ENCODE data around the gene ZNF423.

ZNF423 gene

GRCh38 chr16:49712542-49712941 is 143.4 kb downstream of the ZNF423 start:
- no peak overlapping the region for H3K4me3 ChIP-seq (ENCODE audit: low read depth, low read length, poor library complexity, severe bottlenecking)
- H3K27me3 ChIP-seq (ENCODE audit: insufficient read depth, low read length) = no peaks in the 10 kb centered on the region
- no peaks in the 10 kb centered on the region for H3K9me2 ChIP-seq (ENCODE audit: low read depth, low read length)
- TF ChIP-seq EZH2 (IDR thresholded peaks at IDR 0.05; ENCODE audit: borderline replicate concordance, low read length) (no peak), CTCF (IDR thresholded peaks at IDR 0.05; ENCODE audit: low read length) (no peak)
- H3K9me3 ChIP-seq (ENCODE audit: low read length) = no peaks in the 10 kb centered on the region
- H3K9ac ChIP-seq (ENCODE audit: low read length) = no peak overlapping the region
- H3K27ac ChIP-seq (ENCODE audit: low read depth, low read length, poor library complexity, severe bottlenecking) = no peak overlapping the region
- H2AFZ ChIP-seq (ENCODE audit: low read length) = no peak overlapping the region
- H3K36me3 ChIP-seq (ENCODE audit: insufficient read depth, low read length) = no peaks in the 10 kb centered on the region
- no peaks in the 10 kb centered on the region for H3K79me2 ChIP-seq (ENCODE audit: insufficient read depth, low read length)
- H3F3A ChIP-seq (ENCODE audit: insufficient read depth, low read length) = no peaks in the 10 kb centered on the region
- no peaks in the 10 kb centered on the region for H4K20me1 ChIP-seq (ENCODE audit: insufficient read depth, low read length)
- no peak overlapping the region for H3K4me2 ChIP-seq (ENCODE audit: low read length)
- H3K4me1 ChIP-seq (ENCODE audit: insufficient read depth, low read length, severe bottlenecking) = no peaks in the 10 kb centered on the region

- Histone ChIP-seq H3K9me2 (ENCODE audit: low read depth, low read length) (no peaks in the 10 kb centered on the region), H3K79me2 (ENCODE audit: insufficient read depth, low read length) (no peaks in the 10 kb centered on the region), H4K20me1 (ENCODE audit: insufficient read depth, low read length) (no peaks in the 10 kb centered on the region), H3F3A (ENCODE audit: insufficient read depth, low read length) (no peaks in the 10 kb centered on the region), H3K4me2 (ENCODE audit: low read length) (no peak overlapping the region), H3K9ac (ENCODE audit: low read length) (no peak overlapping the region), H3K27me3 (ENCODE audit: insufficient read depth, low read length) (no peaks in the 10 kb centered on the region), H3K4me1 (ENCODE audit: insufficient read depth, low read length, severe bottlenecking) (no peaks in the 10 kb centered on the region), H3K36me3 (ENCODE audit: insufficient read depth, low read length) (no peaks in the 10 kb centered on the region), H2AFZ (ENCODE audit: low read length) (no peak overlapping the region), H3K4me3 (ENCODE audit: low read depth, low read length, poor library complexity, severe bottlenecking) (no peak overlapping the region), H3K27ac (ENCODE audit: low read depth, low read length, poor library complexity, severe bottlenecking) (no peak overlapping the region), H3K9me3 (ENCODE audit: low read length) (no peaks in the 10 kb centered on the region)
- TF ChIP-seq CTCF (IDR thresholded peaks at IDR 0.05; ENCODE audit: low read length) = no peak
- no peak for TF ChIP-seq EZH2 (IDR thresholded peaks at IDR 0.05; ENCODE audit: borderline replicate concordance, low read length)
Measured at GRCh38 chr16:49712106-49712505, 143.8 kb downstream of the ZNF423 start.

- no peaks in the 10 kb centered on the region for H3K9me2 ChIP-seq (ENCODE audit: low read depth, low read length)
- H3K27ac ChIP-seq (ENCODE audit: low read depth, low read length, poor library complexity, severe bottlenecking) = no peak overlapping the region
- H3K36me3 ChIP-seq (ENCODE audit: insufficient read depth, low read length) = no peaks in the 10 kb centered on the region
- H3K79me2 ChIP-seq (ENCODE audit: insufficient read depth, low read length) = no peaks in the 10 kb centered on the region
- no peak overlapping the region for H3K4me3 ChIP-seq (ENCODE audit: low read depth, low read length, poor library complexity, severe bottlenecking)
- H2AFZ ChIP-seq (ENCODE audit: low read length) = no peak overlapping the region
- H3K9ac ChIP-seq (ENCODE audit: low read length) = no peak overlapping the region
- TF ChIP-seq EZH2 (IDR thresholded peaks at IDR 0.05; ENCODE audit: borderline replicate concordance, low read length) (no peak), CTCF (IDR thresholded peaks at IDR 0.05; ENCODE audit: low read length) (no peak)
- no peaks in the 10 kb centered on the region for H3K27me3 ChIP-seq (ENCODE audit: insufficient read depth, low read length)
- H3K4me1 ChIP-seq (ENCODE audit: insufficient read depth, low read length, severe bottlenecking) = no peaks in the 10 kb centered on the region
- no peaks in the 10 kb centered on the region for H3K9me3 ChIP-seq (ENCODE audit: low read length)
- no peaks in the 10 kb centered on the region for H3F3A ChIP-seq (ENCODE audit: insufficient read depth, low read length)
- no peak overlapping the region for H3K4me2 ChIP-seq (ENCODE audit: low read length)
- no peaks in the 10 kb centered on the region for H4K20me1 ChIP-seq (ENCODE audit: insufficient read depth, low read length)
Measured at GRCh38 chr16:49709057-49709456, 146.9 kb downstream of the ZNF423 start.
